ENCODE measurements around the gene NELL1.

NELL1 gene

GRCh38 chr11:20739577-20739976 is 70.2 kb downstream of the NELL1 start:
- Histone ChIP-seq H3K27me3 (ENCODE audit: insufficient read depth, poor library complexity, severe bottlenecking) (no peaks in the 10 kb centered on the region), H3K27ac (replicated peaks) (no peak overlapping the region), H3K4me3 (replicated peaks; ENCODE audit: insufficient read depth, low read length) (no peak overlapping the region)
- no peak for DNase-seq (ENCODE audit: low read depth in 1 of 2, low spot score in 1 of 2)
- TF ChIP-seq REST (IDR thresholded peaks at IDR 0.05; ENCODE audit: insufficient replicate concordance, low read depth) (no peak), GABPA (IDR thresholded peaks at IDR 0.05; ENCODE audit: low read depth) (no peak), POLR2AphosphoS5 (IDR thresholded peaks at IDR 0.05; ENCODE audit: low read depth) (no peak), SPI1 (IDR thresholded peaks at IDR 0.05; ENCODE audit: borderline replicate concordance, low read depth) (no peak), CTCF (IDR thresholded peaks at IDR 0.05; ENCODE audit: insufficient read depth, low read length) (no peak)

GRCh38 chr11:20754933-20755332 is 85.5 kb downstream of the NELL1 start:
- DNase-seq (ENCODE audit: low read depth in 1 of 2, low spot score in 1 of 2): peak; percentile 1 to 13
- no peak overlapping the region for H3K27ac ChIP-seq (replicated peaks)
- TF ChIP-seq GABPA (IDR thresholded peaks at IDR 0.05; ENCODE audit: low read depth): no peak
- no peak for TF ChIP-seq SPI1 (IDR thresholded peaks at IDR 0.05; ENCODE audit: borderline replicate concordance, low read depth)
- no peak for TF ChIP-seq POLR2AphosphoS5 (IDR thresholded peaks at IDR 0.05; ENCODE audit: low read depth)
- TF ChIP-seq CTCF (IDR thresholded peaks at IDR 0.05; ENCODE audit: insufficient read depth, low read length): no peak
- TF ChIP-seq REST (IDR thresholded peaks at IDR 0.05; ENCODE audit: insufficient replicate concordance, low read depth): no peak
- no peaks in the 10 kb centered on the region for H3K27me3 ChIP-seq (ENCODE audit: insufficient read depth, poor library complexity, severe bottlenecking)
- no peak overlapping the region for H3K4me3 ChIP-seq (replicated peaks; ENCODE audit: insufficient read depth, low read length)

GRCh38 chr11:20759541-20759940 is 90.2 kb downstream of the NELL1 start:
- H3K4me3 ChIP-seq (replicated peaks; ENCODE audit: insufficient read depth, low read length): no peak overlapping the region
- no peak overlapping the region for H3K27ac ChIP-seq (replicated peaks)
- no peak for TF ChIP-seq CTCF (IDR thresholded peaks at IDR 0.05; ENCODE audit: insufficient read depth, low read length)
- no peak for TF ChIP-seq GABPA (IDR thresholded peaks at IDR 0.05; ENCODE audit: low read depth)
- TF ChIP-seq REST (IDR thresholded peaks at IDR 0.05; ENCODE audit: insufficient replicate concordance, low read depth): peak; percentile 20
- no peak for DNase-seq (ENCODE audit: low read depth in 1 of 2, low spot score in 1 of 2)
- H3K27me3 ChIP-seq (ENCODE audit: insufficient read depth, poor library complexity, severe bottlenecking): no peaks in the 10 kb centered on the region
